Peyer's patch (tissue), 4 donors: ENCODE results near the gene DOC2A.

Experiments used
- CTCF ChIP-seq, 6 experiments: fragments of 450-650 bp in 4 of 6; fragments of 200-600 bp in 2 of 6; sonication (generic) in 1 of 6; IDR thresholded peaks; one replicate each; pipeline ENCODE4 v1.5.1; 2017 to 2019; ENCODE audit warnings: antibody characterized with exemption in 6 of 6, mild to moderate bottlenecking in 3 of 6, moderate library complexity in 1 of 6
- POLR2A ChIP-seq, 2 donors: fragments of 450-650 bp; IDR thresholded peaks; one replicate each; pipeline ENCODE4 v1.5.1; 2017; ENCODE audit warnings: antibody characterized with exemption in 2 of 2, mild to moderate bottlenecking in 2 of 2, moderate library complexity in 2 of 2

GRCh38 chr16:30007378-30007895 is 3.4 kb downstream of the DOC2A start:
- TF ChIP-seq CTCF (IDR thresholded peaks at IDR 0.05) (no peak), POLR2A (IDR thresholded peaks at IDR 0.05) (no peak)
